Smooth muscle cell (in vitro differentiated cells): Measurements from ENCODE around the gene AASDHPPT. TPM values are rescaled to one million over a fixed set of nuclear protein-coding genes. Genes with fewer than 3 reads are reported as not detected.

Experiments
- polyA plus RNA-seq: library from polyadenylated mRNA; unstranded; fragments of >200 nt; fragmentation: Nextera tagmentation; extraction: Ambion mirVana; gene quantifications from 2 replicates; pipeline ENCODE4 v1.2.1, GENCODE V29; 2016
- total RNA-seq: library from RNA; depleted of rRNA; stranded (reverse); fragments of >200 nt; gene quantifications from 2 replicates; pipeline ENCODE4 v1.2.3, GENCODE V29; 2014

The AASDHPPT gene
- total and polyA plus RNA-seq, 2 experiments from 2014 or later: 35.6 to 78.7 TPM

Other genes starting within 250 kb of the AASDHPPT start
- 18.3 and 28.3 TPM in 2 replicates for gene MSANTD4, start 55.4 kb upstream of the AASDHPPT start, total RNA-seq
- gene MSANTD4, start 55.4 kb upstream of the AASDHPPT start, polyA plus RNA-seq: 5.9 and 8.6 TPM in 2 replicates
- gene KBTBD3, start 315 bp upstream of the AASDHPPT start, total RNA-seq: 2.2 and 3.5 TPM in 2 replicates
- 6.3 and 10.2 TPM in 2 replicates for gene KBTBD3, start 315 bp upstream of the AASDHPPT start, polyA plus RNA-seq